Stimulated activated CD8-positive, alpha-beta memory T cell treated with anti-CD3 and anti-CD28 coated beads, Interleukin-4, amount 100 ng/mL, for 24 hours (primary cell): ENCODE measurements around the gene HDHD5.

Experiments used
- DNase-seq: peaks from one replicate; pipeline ENCODE4 v3.0.0-alpha.2; 2020; ENCODE audit warnings: low read depth

Gene HDHD5

GRCh38 chr22:17120281-17120680, 38.8 kb downstream of the HDHD5 start:
- peak; percentile 40 for DNase-seq

- no peak for DNase-seq
These were observed 39.4 kb downstream of the HDHD5 start for GRCh38 chr22:17119481-17120202.

GRCh38 chr22:17118342-17118741, 40.7 kb downstream of the HDHD5 start:
- DNase-seq: no peak

GRCh38 chr22:17117890-17118289, 41.2 kb downstream of the HDHD5 start:
- DNase-seq: no peak

- DNase-seq: no peak
These were observed 41.7 kb downstream of the HDHD5 start for GRCh38 chr22:17117400-17117799.

GRCh38 chr22:17116572-17117330, 42.3 kb downstream of the HDHD5 start:
- DNase-seq: no peak

GRCh38 chr22:17115945-17116565, 43.0 kb downstream of the HDHD5 start:
- DNase-seq: no peak

GRCh38 chr22:17115236-17115635, 43.8 kb downstream of the HDHD5 start:
- DNase-seq: no peak

- DNase-seq: no peak
These were observed 44.2 kb downstream of the HDHD5 start for GRCh38 chr22:17114898-17115235.

- DNase-seq: no peak
These were observed 44.7 kb downstream of the HDHD5 start for GRCh38 chr22:17114173-17114897.

GRCh38 chr22:17113600-17113999, 45.5 kb downstream of the HDHD5 start:
- DNase-seq: no peak

GRCh38 chr22:17112491-17113042, 46.5 kb downstream of the HDHD5 start:
- DNase-seq: no peak

GRCh38 chr22:17110791-17111550, 48.1 kb downstream of the HDHD5 start:
- DNase-seq: no peak

- DNase-seq: no peak
These were observed 49.1 kb downstream of the HDHD5 start for GRCh38 chr22:17109976-17110375.

GRCh38 chr22:17109113-17109865, 49.8 kb downstream of the HDHD5 start:
- no peak for DNase-seq

- no peak for DNase-seq
These were observed 50.6 kb downstream of the HDHD5 start for GRCh38 chr22:17108256-17109112.

GRCh38 chr22:17107547-17107810, 51.6 kb downstream of the HDHD5 start:
- DNase-seq: no peak

- DNase-seq: peak; percentile 22
These were observed 52.1 kb downstream of the HDHD5 start for GRCh38 chr22:17106785-17107546.

GRCh38 chr22:17106161-17106784, 52.8 kb downstream of the HDHD5 start:
- no peak for DNase-seq
